Hepatocyte (in vitro differentiated cells): ENCODE data around the gene DOCK8. TPM values are rescaled to one million over a fixed set of nuclear protein-coding genes. Genes with fewer than 3 reads are reported as not detected.

ENCODE experiments used
- DNase-seq: peaks from one replicate; pipeline ENCODE4 v3.0.0-alpha.2; 2016; ENCODE audit warnings: low spot score
- H2AFZ ChIP-seq: fragments of 200-600 bp; sonication (generic); 2 replicates; pipeline ENCODE4 v1.6.0; 2016; ENCODE audit warnings: antibody characterized with exemption, mild to moderate bottlenecking
- H3K27ac ChIP-seq: fragments of 200-600 bp; sonication (generic); 2 replicates; pipeline ENCODE4 v1.5.1; 2016; ENCODE audit warnings: mild to moderate bottlenecking
- H3K27me3 ChIP-seq: fragments of 200-600 bp; sonication (generic); 2 replicates; pipeline ENCODE4 v1.6.1; 2016
- H3K36me3 ChIP-seq: fragments of 200-600 bp; sonication (generic); replicated peaks from 2 replicates; pipeline ENCODE4 v1.5.1; 2016; ENCODE audit warnings: low read depth; ENCODE audit not compliant: insufficient read depth
- H3K4me1 ChIP-seq: fragments of 200-600 bp; sonication (generic); 2 replicates; pipeline ENCODE4 v1.5.1; 2016; ENCODE audit warnings: mild to moderate bottlenecking, moderate library complexity; ENCODE audit not compliant: insufficient read depth
- H3K4me2 ChIP-seq: fragments of 200-600 bp; sonication (generic); 2 replicates; pipeline ENCODE4 v1.6.0; 2016
- H3K4me3 ChIP-seq: fragments of 200-600 bp; sonication (generic); 2 replicates; pipeline ENCODE4 v1.5.1; 2016; ENCODE audit warnings: mild to moderate bottlenecking
- H3K79me2 ChIP-seq: fragments of 200-600 bp; sonication (generic); 2 replicates; pipeline ENCODE4 v1.6.0; 2017; ENCODE audit warnings: mild to moderate bottlenecking
- H3K9me2 ChIP-seq: fragments of 200-600 bp; sonication (generic); replicated peaks from 2 replicates; pipeline ENCODE4 v1.6.0; 2017; ENCODE audit warnings: mild to moderate bottlenecking; ENCODE audit not compliant: insufficient read depth
- H3K9me3 ChIP-seq: fragments of 200-600 bp; sonication (generic); 2 replicates; pipeline ENCODE4 v1.5.1; 2016; ENCODE audit warnings: low read depth, mild to moderate bottlenecking
- H4K20me1 ChIP-seq: fragments of 200-600 bp; sonication (generic); 2 replicates; pipeline ENCODE4 v1.6.0; 2016; ENCODE audit warnings: mild to moderate bottlenecking; ENCODE audit not compliant: insufficient read depth, poor library complexity, severe bottlenecking
- CTCF ChIP-seq: fragments of 200-600 bp; sonication (generic); IDR thresholded peaks from 2 replicates; pipeline ENCODE4 v1.5.1; 2016; ENCODE audit warnings: antibody characterized with exemption, mild to moderate bottlenecking; ENCODE audit not compliant: poor library complexity
- EZH2 ChIP-seq: fragments of 200-600 bp; sonication (generic); IDR thresholded peaks from 2 replicates; pipeline ENCODE4 v1.6.1; 2016; ENCODE audit warnings: antibody characterized with exemption, mild to moderate bottlenecking, borderline replicate concordance
- EZH2phosphoT487 ChIP-seq: fragments of 200-600 bp; sonication (generic); IDR thresholded peaks from one replicate; pipeline ENCODE4 v1.6.1; 2018; ENCODE audit warnings: antibody characterized with exemption, mild to moderate bottlenecking, low read depth, moderate library complexity; ENCODE audit not compliant: unreplicated experiment, severe bottlenecking
- WGBS: methylation state at CpG from one replicate; pipeline ENCODE4 v1.1.6; 2016; ENCODE audit warnings: low lambda C conversion rate; ENCODE audit errors: missing lambda C conversion rate; 5-methylcytosine and 5-hydroxymethylcytosine counted together
- polyA plus RNA-seq: library from polyadenylated mRNA; unstranded; fragments of >200 nt; fragmentation: Nextera tagmentation; extraction: Ambion mirVana; gene quantifications from 2 replicates; pipeline ENCODE4 v1.2.1, GENCODE V29; 2016
- total RNA-seq: library from RNA; depleted of rRNA; stranded (reverse); fragments of >200 nt; gene quantifications from 2 replicates; pipeline ENCODE4 v1.2.3, GENCODE V29; 2014

Gene DOCK8
- total and polyA plus RNA-seq, 2 experiments from 2014 or later = 6.5 to 6.6 TPM

DNA sequence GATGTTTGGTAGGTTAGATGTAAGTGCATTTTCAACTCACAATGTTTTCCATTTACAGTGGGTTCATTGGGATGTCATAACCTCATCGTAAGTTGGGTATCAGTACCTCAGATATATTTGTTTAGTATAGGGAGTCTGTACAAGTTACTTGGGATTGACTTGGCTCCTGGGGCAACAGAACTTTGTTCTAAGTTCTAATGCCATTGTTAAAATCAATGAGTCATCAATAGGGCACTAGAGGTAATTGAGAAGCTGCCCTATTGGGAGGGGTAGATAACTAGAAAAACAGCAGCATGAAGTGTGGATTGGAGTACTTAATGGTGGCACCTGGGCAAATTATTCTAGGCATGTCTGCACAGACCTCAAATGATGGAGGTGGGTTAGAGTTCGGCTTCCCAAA, 272.8 kb downstream of the DOCK8 start:
- Histone ChIP-seq H3K4me1 (no peaks in the 10 kb centered on the region), H3K36me3 (no peaks in the 10 kb centered on the region), H3K27me3 (no peaks in the 10 kb centered on the region), H3K9me3 (no peaks in the 10 kb centered on the region), H3K4me3 (no peak overlapping the region), H3K9me2 (no peaks in the 10 kb centered on the region), H2AFZ (no peak overlapping the region), H3K4me2 (no peak overlapping the region), H3K79me2 (no peaks in the 10 kb centered on the region), H3K27ac (no peak overlapping the region), H4K20me1 (no peaks in the 10 kb centered on the region)
- WGBS = 94% methylated on average over 2 of the region's 2 CpGs
- DNase-seq = no peak
- TF ChIP-seq EZH2phosphoT487 (no peak), CTCF (no peak), EZH2 (no peak)

GRCh38 chr9:488448-488847, 273.8 kb downstream of the DOCK8 start:
- Histone ChIP-seq H3K27me3 (no peaks in the 10 kb centered on the region), H3K4me3 (no peak overlapping the region), H3K4me2 (no peak overlapping the region), H3K9me2 (no peaks in the 10 kb centered on the region), H3K4me1 (no peaks in the 10 kb centered on the region), H3K27ac (no peak overlapping the region), H2AFZ (no peak overlapping the region), H3K36me3 (no peaks in the 10 kb centered on the region), H3K9me3 (no peaks in the 10 kb centered on the region), H3K79me2 (no peaks in the 10 kb centered on the region), H4K20me1 (no peaks in the 10 kb centered on the region)
- TF ChIP-seq EZH2phosphoT487 (no peak), CTCF (no peak), EZH2 (no peak)
- no peak for DNase-seq
- 54% methylated on average over 2 of the region's 2 CpGs for WGBS

DNA sequence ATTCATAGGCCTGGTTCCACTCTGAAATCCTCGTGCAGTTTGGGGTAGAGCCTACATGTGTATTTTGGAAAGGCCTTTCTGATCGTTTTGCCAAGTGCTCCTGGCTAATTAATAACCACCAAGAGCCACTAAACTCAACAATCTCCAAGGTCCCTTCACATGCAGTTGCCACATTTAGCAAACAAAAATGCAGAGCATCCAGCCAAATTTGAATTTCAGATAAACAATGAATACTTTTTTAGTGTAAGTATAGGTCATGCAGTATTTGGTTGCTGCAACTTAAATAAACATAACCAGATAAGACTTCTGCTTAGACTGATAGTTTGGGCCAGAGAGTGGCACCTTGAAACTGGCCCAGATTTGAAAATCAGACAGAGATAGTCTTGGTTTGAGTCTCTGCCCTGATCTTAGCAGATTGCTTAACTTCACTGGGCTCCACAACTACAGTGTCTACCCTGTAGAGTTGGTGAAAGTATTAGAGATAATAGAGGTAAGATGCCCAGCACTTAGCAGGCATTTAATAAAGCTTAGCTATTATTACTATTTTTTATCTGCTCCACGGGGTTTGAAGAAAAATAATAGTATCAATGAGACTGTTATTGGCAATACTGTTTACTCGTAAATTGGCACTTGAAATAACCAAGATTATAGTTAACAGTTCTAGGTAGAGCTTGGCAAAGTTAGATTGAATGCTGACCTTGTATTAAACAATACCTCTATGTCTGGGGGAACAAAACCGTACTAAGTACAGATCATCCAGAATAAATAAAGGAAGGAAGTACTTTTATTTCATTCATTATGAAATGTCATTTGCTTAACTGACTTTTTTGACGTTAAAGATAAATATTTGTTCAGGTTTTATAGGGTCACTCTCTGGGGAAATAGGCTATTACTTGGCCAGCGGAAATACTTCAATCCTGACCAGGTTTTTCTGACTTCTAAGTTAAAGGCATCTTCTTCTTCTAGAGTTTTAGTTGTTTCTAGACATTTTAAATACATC, 274.8 kb downstream of the DOCK8 start:
- WGBS = 60% methylated on average over 7 of the region's 7 CpGs
- Histone ChIP-seq H3K9me3 (no peaks in the 10 kb centered on the region), H3K4me2 (no peak overlapping the region), H3K36me3 (no peaks in the 10 kb centered on the region), H3K4me1 (peaks cover 2% of the 10 kb centered on the region), H4K20me1 (no peaks in the 10 kb centered on the region), H3K79me2 (no peaks in the 10 kb centered on the region), H3K4me3 (no peak overlapping the region), H3K27me3 (no peaks in the 10 kb centered on the region), H3K9me2 (no peaks in the 10 kb centered on the region), H3K27ac (no peak overlapping the region), H2AFZ (no peak overlapping the region)
- DNase-seq = no peak
- TF ChIP-seq EZH2phosphoT487 (no peak), CTCF (no peak), EZH2 (no peak)
